LHCN-M2 (cell line): Measurements from ENCODE around the gene ABHD3. TPM values are rescaled to one million over a fixed set of nuclear protein-coding genes. Genes with fewer than 3 reads are reported as not detected.
A peak's percentile ranks its signal among the peaks of the same experiment; 100 is the strongest.
"Not testable (repeated sequence)": the region's sequence is repeated elsewhere in the genome, so short reads cannot be mapped to it uniquely, and the experiment has no call there.

Source experiments
- DNase-seq: peaks from one replicate; pipeline ENCODE4 v3.0.0-alpha.2; 2012; ENCODE audit warnings: low read depth
- total RNA-seq: library from RNA; depleted of rRNA; stranded (reverse); fragments of >200 nt; gene quantifications from 2 replicates; pipeline ENCODE4 v1.2.3, GENCODE V29; 2014; rRNA removed

ABHD3 gene
- total RNA-seq, 1 experiment from 2014 or later = 8.6 TPM

DNA sequence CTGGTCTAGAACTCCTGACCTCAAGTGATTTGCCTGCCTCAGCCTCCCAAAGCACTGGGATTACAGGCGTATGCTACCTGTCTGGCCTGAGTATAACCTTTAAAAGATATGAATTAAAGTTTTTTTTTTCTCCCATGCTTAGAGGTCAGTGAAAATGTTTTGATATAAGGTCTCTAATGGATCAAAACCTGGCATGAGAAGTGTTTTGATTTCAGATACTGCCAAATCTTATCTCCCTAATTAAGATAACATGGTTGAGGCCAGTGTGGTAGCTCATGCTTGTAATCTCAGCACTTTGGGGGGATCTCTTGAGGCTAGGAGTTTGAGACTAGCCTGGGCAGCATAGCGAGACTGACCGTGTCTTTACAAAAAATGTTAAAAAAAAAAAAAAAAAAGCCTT, 51.2 kb downstream of the ABHD3 start:
- DNase-seq = no peak

DNA sequence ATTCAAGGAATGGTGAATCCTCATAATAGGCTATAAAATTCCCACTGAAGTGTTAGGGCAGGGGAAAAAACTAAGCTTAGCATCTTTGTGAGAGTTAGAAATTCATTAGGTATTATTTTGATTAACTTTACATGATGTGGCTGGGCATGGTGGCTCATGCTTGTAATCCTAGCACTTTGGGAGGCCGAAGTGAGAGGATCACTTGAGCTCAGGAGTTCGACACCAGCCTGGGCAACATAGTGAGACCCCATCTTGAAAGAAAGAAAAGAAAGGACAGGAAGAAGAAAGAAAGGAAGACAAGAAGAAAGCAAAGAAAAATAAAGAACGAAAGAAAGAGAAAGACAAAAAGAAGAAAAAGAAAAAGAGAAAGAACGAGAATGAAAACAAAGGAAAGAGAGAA, 52.5 kb downstream of the ABHD3 start:
- no peak for DNase-seq

DNA sequence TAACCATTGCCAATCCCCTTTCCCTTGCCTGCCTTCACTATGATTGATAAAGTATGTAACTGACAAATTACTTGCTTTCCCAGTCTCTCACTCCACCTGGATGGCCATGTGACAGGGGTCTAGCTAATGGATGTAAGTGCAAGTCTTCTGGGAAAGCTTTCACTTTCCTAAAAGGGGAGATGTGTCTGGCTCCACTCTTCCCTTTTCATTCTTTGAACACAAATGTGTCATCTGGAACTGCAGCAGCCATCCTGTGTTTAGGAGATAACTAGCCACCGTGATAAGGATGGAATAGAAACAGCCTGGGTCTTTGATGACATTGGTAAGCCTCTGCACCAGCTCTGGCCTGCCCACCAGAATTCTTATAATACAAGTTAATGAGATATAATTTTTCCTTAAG, 54.3 kb downstream of the ABHD3 start:
- DNase-seq = no peak

GRCh38 chr18:21640375-21640774, 64.2 kb downstream of the ABHD3 start:
- not testable (repeated sequence) for DNase-seq

DNA sequence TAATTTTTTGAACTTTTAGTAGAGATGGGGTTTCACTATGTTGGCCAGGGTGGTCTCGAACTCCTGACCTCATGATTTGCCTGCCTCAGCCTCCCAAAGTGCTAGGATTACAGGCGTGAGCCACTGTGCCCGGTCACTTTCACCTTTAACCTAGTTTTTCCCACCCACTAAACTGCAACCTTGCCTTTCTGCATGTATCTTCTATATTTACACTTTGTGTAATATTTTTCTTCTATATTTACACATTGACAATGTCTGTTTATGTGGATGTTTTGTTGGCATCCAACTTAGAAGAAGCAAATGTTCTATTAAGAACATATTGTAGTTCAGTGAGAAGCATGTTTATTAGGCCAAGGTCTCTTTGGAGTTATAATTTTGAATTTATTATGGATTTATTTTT, 65.8 kb downstream of the ABHD3 start:
- DNase-seq = no peak

GRCh38 chr18:21636769-21637168, 67.8 kb downstream of the ABHD3 start:
- DNase-seq = no peak

DNA sequence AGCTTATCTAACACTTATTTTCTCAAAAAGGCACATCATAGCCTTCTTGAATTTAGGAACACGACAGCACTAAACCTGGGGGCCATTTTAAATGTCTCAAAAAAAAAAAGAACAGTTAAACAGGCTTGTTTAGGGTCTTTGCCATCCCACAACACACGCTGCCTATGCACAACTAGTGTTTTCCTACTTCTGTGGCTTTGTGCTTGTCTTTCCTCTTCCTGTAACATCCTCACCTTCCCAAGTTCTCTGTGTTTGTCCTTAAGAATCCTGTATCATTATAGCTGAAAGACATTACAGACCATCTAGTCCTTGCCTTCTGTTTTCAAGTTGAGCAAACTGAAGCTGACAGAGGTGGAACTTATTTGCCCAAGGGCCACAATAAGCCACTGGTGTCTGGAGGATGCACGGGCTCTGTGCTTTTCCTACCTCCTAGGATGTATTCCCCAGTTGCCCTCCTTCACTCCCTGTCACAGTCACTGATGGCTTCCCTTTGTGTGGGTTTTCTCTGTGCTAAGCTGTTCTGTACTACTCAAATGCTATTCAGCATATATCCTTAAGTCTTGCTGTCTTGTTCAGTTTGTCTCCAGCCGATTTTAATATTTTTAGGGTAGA, 69.9 kb downstream of the ABHD3 start:
- DNase-seq = no peak

DNA sequence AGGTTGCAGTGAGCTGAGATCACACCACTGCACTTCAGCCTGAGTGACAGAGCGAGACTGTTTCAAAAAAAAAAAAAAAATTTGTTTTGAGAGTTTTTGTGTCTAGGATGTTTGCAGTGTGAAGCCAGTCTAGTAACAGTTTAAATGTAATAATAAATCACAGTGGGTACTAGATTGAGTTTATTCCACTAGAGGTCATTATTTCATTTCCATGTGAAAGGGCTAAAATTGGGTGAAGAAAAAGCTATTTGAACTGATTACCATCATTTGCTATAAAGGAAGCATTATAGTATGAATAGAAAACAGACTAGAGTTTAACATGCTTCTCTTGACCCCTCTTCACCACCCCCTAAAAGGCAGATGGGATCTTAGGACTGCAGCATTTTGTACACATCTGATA, 72.2 kb downstream of the ABHD3 start:
- peak; percentile 11 for DNase-seq

- DNase-seq = no peak
Measured at GRCh38 chr18:21629089-21629832, 75.3 kb downstream of the ABHD3 start.

GRCh38 chr18:21621640-21622039, 82.9 kb downstream of the ABHD3 start:
- DNase-seq = not testable (repeated sequence)

GRCh38 chr18:21612125-21613039, 92.2 kb downstream of the ABHD3 start, which contains the start of gene SNRPD1:
Gene SNRPD1, plus strand, starts transcription at chr18:21612314. Its CDS starts 116 bp downstream, at chr18:21612430.
- peak; percentile 91 for DNase-seq

- not testable (repeated sequence) for DNase-seq
Measured at GRCh38 chr18:21611401-21612124, 93.0 kb downstream of the ABHD3 start.

DNA sequence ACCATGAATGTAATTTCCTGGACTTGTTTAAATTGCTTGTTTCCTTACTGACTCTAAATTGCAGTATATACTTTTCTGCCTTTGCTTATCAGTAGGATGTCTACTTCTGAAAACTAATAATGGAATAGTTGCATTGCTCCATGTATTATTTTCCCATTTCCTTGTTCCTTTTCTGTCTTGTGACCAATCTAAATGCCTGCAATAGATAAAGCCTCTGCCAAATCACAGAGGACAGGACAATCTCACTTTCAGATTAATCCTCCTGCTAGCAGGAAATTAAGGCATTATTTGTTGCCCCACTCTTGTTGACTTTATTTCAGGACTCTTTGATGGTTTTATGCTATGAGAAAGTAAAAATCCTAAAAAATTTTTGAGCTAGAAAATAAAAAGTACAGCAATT, 99.4 kb downstream of the ABHD3 start:
- no peak for DNase-seq

GRCh38 chr18:21604671-21605070, 99.9 kb downstream of the ABHD3 start:
- no peak for DNase-seq

- DNase-seq = no peak
Measured at GRCh38 chr18:21602299-21602587, 102.3 kb downstream of the ABHD3 start.

Other genes starting within 250 kb of the ABHD3 start
- gene ESCO1, start 104.1 kb downstream of the ABHD3 start, total RNA-seq = 11.9 and 14.4 TPM in 2 replicates
- gene SNRPD1, start 92.5 kb downstream of the ABHD3 start, total RNA-seq = 17.4 and 32.7 TPM in 2 replicates
- gene MIB1, start 36.0 kb upstream of the ABHD3 start, total RNA-seq = 32.1 and 35.3 TPM in 2 replicates